Peyer's patch (tissue), 4 donors: ENCODE data around the gene IL23A. TPM values are rescaled to one million over a fixed set of nuclear protein-coding genes. Genes with fewer than 3 reads are reported as not detected.

Source experiments
- DNase-seq, 3 donors: peaks; one replicate each; pipeline ENCODE4 v3.0.0-alpha.2; 2017 to 2019
- H3K27ac ChIP-seq, 4 donors: fragments of 200-600 bp; sonication (generic); one replicate each; pipeline ENCODE4 v1.5.1; 2016 to 2019
- H3K27me3 ChIP-seq, 2 donors: fragments of 200-600 bp; sonication (generic); one replicate each; pipeline ENCODE4 v1.5.1; 2019
- H3K36me3 ChIP-seq, 3 donors: fragments of 200-600 bp; sonication (generic); one replicate each; pipeline ENCODE4 v1.5.1; 2016 to 2019
- H3K4me1 ChIP-seq, 4 donors: fragments of 200-600 bp; sonication (generic); one replicate each; pipeline ENCODE4 v1.5.1; 2016 to 2019
- H3K4me3 ChIP-seq, 4 donors: fragments of 200-600 bp; sonication (generic); 1 replicate in 3 of 4; 2 replicates in 1 of 4; pipeline ENCODE4 v1.5.1; 2016 to 2019; ENCODE audit warnings: mild to moderate bottlenecking in 1 of 4
- H3K9me3 ChIP-seq, 4 donors: fragments of 200-600 bp; sonication (generic); one replicate each; pipeline ENCODE4 v1.5.1; 2016 to 2019; ENCODE audit warnings: mild to moderate bottlenecking in 1 of 4
- POLR2A ChIP-seq, 2 donors: fragments of 450-650 bp; IDR thresholded peaks; one replicate each; pipeline ENCODE4 v1.5.1; 2017; ENCODE audit warnings: antibody characterized with exemption in 2 of 2, mild to moderate bottlenecking in 2 of 2, moderate library complexity in 2 of 2
- total RNA-seq, 4 donors: library from RNA; depleted of rRNA; stranded (reverse); fragments of >200 nt; gene quantifications; one replicate each; pipeline ENCODE4 v1.1.0, GENCODE V29; 2016
- TF ChIP-seq, protein P1 (sequence below), 6 experiments: fragments of 450-650 bp in 4 of 6; fragments of 200-600 bp in 2 of 6; sonication (generic) in 1 of 6; IDR thresholded peaks; one replicate each; pipeline ENCODE4 v1.5.1; 2017 to 2019; ENCODE audit warnings: antibody characterized with exemption in 6 of 6, mild to moderate bottlenecking in 3 of 6, moderate library complexity in 1 of 6

The IL23A gene
- total RNA-seq, 4 donors from 2014 or later: 3.1 to 5.8 TPM; not detected in 2

DNA sequence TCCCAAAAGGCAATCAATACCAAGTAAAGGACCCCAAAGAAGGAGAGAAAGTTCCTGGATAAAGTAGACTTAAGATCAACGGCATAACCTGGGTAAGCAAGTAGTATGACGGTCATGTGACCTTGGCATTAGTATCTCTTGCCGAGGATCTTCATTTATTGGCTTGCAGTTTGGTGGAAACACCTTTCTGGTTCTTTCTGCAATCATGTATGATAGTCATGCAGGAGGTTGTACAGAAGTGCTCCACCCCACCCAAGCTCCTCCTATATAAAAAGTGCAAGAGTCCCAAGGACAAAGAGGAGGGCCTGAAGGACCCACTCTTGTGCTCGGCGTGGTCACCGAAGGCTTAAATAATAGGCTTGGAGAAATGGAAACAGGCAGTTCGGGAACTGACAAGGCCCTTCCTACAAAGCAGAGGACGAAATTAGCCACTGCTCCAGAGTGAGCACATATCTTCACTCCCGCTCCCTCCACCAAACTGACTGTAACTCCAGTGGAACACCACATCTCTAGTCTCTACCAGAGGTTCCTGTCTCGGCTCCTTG lies 39.3 kb upstream of the IL23A start:
- DNase-seq: peak in 1 of 3 donors; percentile 56
- no peaks in the 10 kb centered on the region for H3K9me3 ChIP-seq
- H3K27ac ChIP-seq: peak overlapping the region; percentile 89 to 98 (median 92)
- peaks cover 0 to 21% (median 0%) of the 10 kb centered on the region in 3 donors for H3K36me3 ChIP-seq
- H3K4me3 ChIP-seq: peak overlapping the region; percentile 67 to 93 (median 78)
- no peaks in the 10 kb centered on the region for H3K27me3 ChIP-seq
- peaks cover 0 to 49% (median 15%) of the 10 kb centered on the region in 4 donors for H3K4me1 ChIP-seq
- peak; percentile 31 to 44 for TF ChIP-seq POLR2A (IDR thresholded peaks at IDR 0.05)
- TF ChIP-seq, protein P1, sequence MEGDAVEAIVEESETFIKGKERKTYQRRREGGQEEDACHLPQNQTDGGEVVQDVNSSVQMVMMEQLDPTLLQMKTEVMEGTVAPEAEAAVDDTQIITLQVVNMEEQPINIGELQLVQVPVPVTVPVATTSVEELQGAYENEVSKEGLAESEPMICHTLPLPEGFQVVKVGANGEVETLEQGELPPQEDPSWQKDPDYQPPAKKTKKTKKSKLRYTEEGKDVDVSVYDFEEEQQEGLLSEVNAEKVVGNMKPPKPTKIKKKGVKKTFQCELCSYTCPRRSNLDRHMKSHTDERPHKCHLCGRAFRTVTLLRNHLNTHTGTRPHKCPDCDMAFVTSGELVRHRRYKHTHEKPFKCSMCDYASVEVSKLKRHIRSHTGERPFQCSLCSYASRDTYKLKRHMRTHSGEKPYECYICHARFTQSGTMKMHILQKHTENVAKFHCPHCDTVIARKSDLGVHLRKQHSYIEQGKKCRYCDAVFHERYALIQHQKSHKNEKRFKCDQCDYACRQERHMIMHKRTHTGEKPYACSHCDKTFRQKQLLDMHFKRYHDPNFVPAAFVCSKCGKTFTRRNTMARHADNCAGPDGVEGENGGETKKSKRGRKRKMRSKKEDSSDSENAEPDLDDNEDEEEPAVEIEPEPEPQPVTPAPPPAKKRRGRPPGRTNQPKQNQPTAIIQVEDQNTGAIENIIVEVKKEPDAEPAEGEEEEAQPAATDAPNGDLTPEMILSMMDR (IDR thresholded peaks at IDR 0.05): no peak

DNA sequence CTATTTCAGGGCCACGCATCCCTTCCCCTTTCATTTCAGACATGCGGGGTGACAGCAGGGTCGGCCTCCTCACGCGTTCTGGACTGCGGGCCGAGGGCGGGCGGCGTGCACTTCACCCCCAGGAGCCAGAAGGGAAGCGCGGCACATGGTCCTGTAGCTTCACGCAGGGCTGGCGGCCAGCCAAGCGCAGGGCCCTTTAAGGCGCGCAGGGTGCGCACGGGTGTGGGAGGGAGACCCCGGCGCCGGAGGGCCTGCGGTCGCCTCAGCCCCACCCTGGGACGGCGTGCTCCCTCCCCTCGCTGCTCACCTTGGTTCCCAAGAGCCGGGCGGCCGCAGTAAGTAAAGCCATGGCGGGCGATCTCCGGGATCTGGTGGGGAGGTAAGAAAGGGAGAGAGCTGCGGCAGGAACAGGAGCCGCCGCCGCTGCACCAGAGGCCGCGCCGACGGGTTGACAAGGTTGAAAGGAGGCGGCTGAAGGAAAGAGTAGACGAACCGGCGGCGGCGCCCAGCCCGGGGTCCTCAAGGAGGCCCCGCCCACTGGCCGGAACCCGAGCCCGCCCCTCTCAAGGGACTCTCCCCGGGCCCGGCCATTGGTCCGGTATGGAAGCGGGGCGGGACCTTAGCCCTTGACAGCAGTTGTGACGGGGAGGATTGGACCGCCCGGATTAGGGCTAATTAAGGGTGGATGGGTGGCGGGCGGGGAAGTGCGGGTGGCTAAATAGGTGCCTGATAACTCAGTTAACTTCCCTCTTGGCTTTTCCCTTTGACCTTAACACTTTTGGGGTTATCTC lies 38.6 kb upstream of the IL23A start, which contains the start of gene CS:
CS (minus strand) TSS at position 478 of the 791 bp plus-strand sequence; CDS start at position 349, 129 bp downstream.
- H3K9me3 ChIP-seq: no peaks in the 10 kb centered on the region
- H3K4me3 ChIP-seq: peak within 1 kb of the TSS; percentile 67 to 93 (median 78)
- H3K36me3 ChIP-seq: peaks cover 0 to 20% (median 0%) of the 10 kb centered on the region in 3 donors
- DNase-seq: peak; percentile 98 to 100 (median 100)
- peak within 1 kb of the TSS; percentile 89 to 98 (median 92) for H3K27ac ChIP-seq
- peaks cover 0 to 49% (median 15%) of the 10 kb centered on the region in 4 donors for H3K4me1 ChIP-seq
- H3K27me3 ChIP-seq: no peaks in the 10 kb centered on the region
- TF ChIP-seq POLR2A (IDR thresholded peaks at IDR 0.05): peak; percentile 87 to 89
- TF ChIP-seq, protein P1 (IDR thresholded peaks at IDR 0.05): no peak

DNA sequence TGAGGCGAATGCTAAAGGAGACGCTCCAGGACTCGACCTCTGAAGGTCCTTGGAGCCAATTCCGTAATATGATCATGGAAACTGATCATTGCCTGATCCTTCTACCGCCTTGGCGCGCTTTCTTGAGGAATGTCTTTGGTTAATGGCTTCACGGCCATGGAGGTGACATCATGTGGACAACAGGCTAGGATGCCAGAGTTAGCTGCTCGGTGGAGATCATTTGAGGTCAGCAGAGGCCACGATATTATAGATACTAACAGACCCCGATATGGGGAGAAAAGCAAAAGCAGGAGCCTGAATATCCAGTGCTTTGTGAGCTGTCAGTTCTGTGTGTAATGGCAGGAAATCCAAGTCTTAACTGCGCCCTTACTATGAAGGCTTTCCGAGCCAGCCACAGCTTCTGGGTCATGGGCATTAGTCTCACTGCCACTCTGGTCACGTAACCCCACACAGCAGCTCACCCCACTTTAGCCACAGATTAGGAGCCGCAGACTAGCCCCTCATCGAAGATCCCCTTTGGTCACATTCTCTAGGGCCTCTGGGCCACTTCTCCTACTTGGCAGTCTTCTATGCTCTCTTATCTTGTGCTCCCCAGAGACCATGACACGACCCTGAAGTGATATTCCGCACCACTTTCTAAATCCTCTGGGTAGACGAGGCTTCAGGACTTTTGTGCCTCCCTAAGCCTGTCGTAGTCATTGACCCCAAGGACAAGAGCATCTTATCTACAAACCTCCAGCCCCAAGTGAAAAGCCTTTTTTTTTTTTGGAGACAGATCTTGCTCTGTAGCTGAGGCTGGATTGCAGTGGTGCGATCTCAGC lies 37.8 kb upstream of the IL23A start:
- peaks cover 0 to 26% (median 0%) of the 10 kb centered on the region in 3 donors for H3K36me3 ChIP-seq
- H3K4me3 ChIP-seq: peak overlapping the region; percentile 67 to 93 (median 78)
- H3K4me1 ChIP-seq: peaks cover 0 to 48% (median 15%) of the 10 kb centered on the region in 4 donors
- DNase-seq: no peak
- peak overlapping the region; percentile 89 to 98 (median 92) for H3K27ac ChIP-seq
- no peaks in the 10 kb centered on the region for H3K27me3 ChIP-seq
- no peaks in the 10 kb centered on the region for H3K9me3 ChIP-seq
- TF ChIP-seq, protein P1 (IDR thresholded peaks at IDR 0.05): no peak
- TF ChIP-seq POLR2A (IDR thresholded peaks at IDR 0.05): no peak

DNA sequence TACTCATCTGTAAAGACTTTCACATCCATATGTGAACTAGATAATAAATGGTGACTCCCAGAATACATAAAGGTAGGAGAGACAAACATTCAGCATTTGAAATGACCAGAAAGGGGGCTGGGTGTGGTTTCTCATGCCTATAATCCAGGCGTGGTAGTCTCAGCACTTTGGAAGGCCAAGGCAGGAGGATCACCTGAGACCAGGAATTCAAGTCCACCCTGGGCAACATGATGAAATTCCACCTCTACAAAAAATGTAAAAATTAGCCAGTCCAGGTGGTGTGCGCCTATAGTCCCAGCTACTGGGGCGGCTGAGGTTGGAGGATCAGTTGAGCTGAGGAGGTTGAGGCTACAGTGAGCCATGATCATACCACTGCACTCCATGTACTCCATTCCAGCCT lies 34.4 kb upstream of the IL23A start:
- no peaks in the 10 kb centered on the region for H3K9me3 ChIP-seq
- no peak overlapping the region for H3K27ac ChIP-seq
- no peak for DNase-seq
- no peak overlapping the region for H3K4me3 ChIP-seq
- H3K36me3 ChIP-seq: peaks cover 0 to 37% (median 0%) of the 10 kb centered on the region in 3 donors
- H3K27me3 ChIP-seq: no peaks in the 10 kb centered on the region
- peaks cover 0 to 20% (median 6%) of the 10 kb centered on the region in 4 donors for H3K4me1 ChIP-seq
- TF ChIP-seq, protein P1 (IDR thresholded peaks at IDR 0.05): no peak
- TF ChIP-seq POLR2A (IDR thresholded peaks at IDR 0.05): no peak

DNA sequence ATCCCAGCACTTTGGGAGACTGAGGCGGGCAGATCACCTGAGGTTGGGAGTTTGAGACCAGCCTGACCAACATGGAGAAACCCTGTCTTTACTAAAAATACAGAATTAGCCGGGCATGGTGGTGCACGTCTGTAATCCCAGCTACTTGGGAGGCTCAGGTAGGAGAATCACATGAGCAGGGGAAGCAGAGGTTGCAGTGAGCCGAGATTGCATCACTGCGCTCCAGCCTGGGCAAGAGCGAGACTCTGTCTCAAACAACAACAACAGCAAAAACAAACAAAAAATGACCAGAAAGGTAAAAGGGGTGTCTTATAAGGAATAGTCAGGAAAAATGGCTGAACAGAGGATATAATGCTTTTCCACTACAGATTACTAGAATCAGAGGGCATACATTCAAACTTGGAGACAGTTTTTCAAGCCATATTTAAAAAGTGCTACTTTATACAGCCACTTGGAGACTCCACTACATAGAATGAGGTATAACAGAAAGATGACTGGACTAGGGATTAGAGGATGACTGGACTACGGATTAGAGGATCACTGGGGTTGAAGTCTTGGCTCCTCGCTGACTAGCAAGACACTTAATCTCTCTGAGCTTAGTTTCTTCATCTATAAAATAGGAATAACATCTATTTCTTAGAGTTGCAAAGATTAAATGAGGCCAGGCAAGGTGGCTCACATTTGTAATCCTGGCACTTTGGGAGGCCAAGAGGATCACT lies 33.7 kb upstream of the IL23A start:
- peaks cover 0 to 45% (median 0%) of the 10 kb centered on the region in 3 donors for H3K36me3 ChIP-seq
- no peak for TF ChIP-seq POLR2A (IDR thresholded peaks at IDR 0.05)
- TF ChIP-seq, protein P1 (IDR thresholded peaks at IDR 0.05): no peak

More for the DNA sequence above, 33.7 kb upstream of the IL23A start:
- H3K9me3 ChIP-seq: no peaks in the 10 kb centered on the region
- H3K27ac ChIP-seq: no peak overlapping the region
- no peaks in the 10 kb centered on the region for H3K27me3 ChIP-seq
- H3K4me1 ChIP-seq: peaks cover 0 to 17% (median 6%) of the 10 kb centered on the region in 4 donors
- DNase-seq: no peak
- no peak overlapping the region for H3K4me3 ChIP-seq
